IMR-90 (cell line): Measurements from ENCODE around the gene CHRNB4. TPM values are rescaled to one million over a fixed set of nuclear protein-coding genes. Genes with fewer than 3 reads are reported as not detected.
A peak's percentile ranks its signal among the peaks of the same experiment; 100 is the strongest.

Source experiments
- ATAC-seq: fragments of 200-7000 bp; cut with Tn5 transposase; 2 replicates; pipeline ENCODE4 v1.9.1; 2020; ENCODE audit warnings: low read depth, mild to moderate bottlenecking, moderate library complexity
- Bru-seq: library from RNA; stranded (reverse); fragments of 400-500 nt; gene quantifications from one replicate; lab custom pipeline; 2021; lab: Mats Ljungman, UMichigan
- BruChase-seq, 2 experiments: library from RNA; stranded (reverse); fragments of 400-500 nt; gene quantifications; one replicate each; lab custom pipeline; 2021; lab: Mats Ljungman, UMichigan
- BruUV-seq: library from RNA; stranded (reverse); fragments of 400-500 nt; replicated peaks from 2 replicates; lab custom pipeline; 2021; lab: Mats Ljungman, UMichigan
- CTCF ChIA-PET: fragments of 300-600 bp; formaldehyde crosslinking; extraction: SDS; loops from one replicate; lab custom pipeline; 2021; ENCODE audit warnings: antibody characterized with exemption; lab: Yijun Ruan, JAX
- POLR2A ChIA-PET: fragments of 300-600 bp; sonication (Branson Sonifier 250); formaldehyde crosslinking; loops from one replicate; lab custom pipeline; 2022; ENCODE audit warnings: antibody characterized with exemption; ENCODE audit not compliant: unreplicated experiment; lab: Charles Lee
- DNase-seq: peaks from one replicate; pipeline ENCODE4 v3.0.0; 2013
- H2AFZ ChIP-seq: replicated peaks from 2 replicates; pipeline ENCODE3; 2013; ENCODE audit warnings: low read length, mild to moderate bottlenecking; ENCODE audit not compliant: poor library complexity
- H2AK5ac ChIP-seq: 2 replicates; pipeline ENCODE4 v1.6.1; 2013; ENCODE audit warnings: low read depth, low read length, inconsistent platforms
- H2AK9ac ChIP-seq: replicated peaks from 2 replicates; pipeline ENCODE3; 2013; ENCODE audit warnings: mild to moderate bottlenecking, low read depth, low read length, moderate library complexity; ENCODE audit not compliant: poor library complexity
- H2BK120ac ChIP-seq: 2 replicates; pipeline ENCODE4 v1.6.1; 2013; ENCODE audit warnings: low read depth, low read length, inconsistent platforms
- H2BK15ac ChIP-seq: 3 replicates; pipeline ENCODE4 v1.6.1; 2013; ENCODE audit warnings: low read depth, low read length, inconsistent platforms
- H2BK20ac ChIP-seq: 2 replicates; pipeline ENCODE4 v1.6.1; 2013; ENCODE audit warnings: low read depth, mild to moderate bottlenecking, inconsistent platforms, low read length, moderate library complexity
- H2BK5ac ChIP-seq: 2 replicates; pipeline ENCODE4 v1.6.1; 2013; ENCODE audit warnings: mild to moderate bottlenecking, low read depth, low read length, inconsistent platforms; ENCODE audit not compliant: poor library complexity, severe bottlenecking
- H3K14ac ChIP-seq: replicated peaks from 2 replicates; pipeline ENCODE4 v1.6.1; 2013; ENCODE audit warnings: low read depth, low read length, inconsistent platforms
- H3K18ac ChIP-seq: 2 replicates; pipeline ENCODE4 v1.6.1; 2013; ENCODE audit warnings: low read depth, low read length, control low read depth
- H3K23ac ChIP-seq: 2 replicates; pipeline ENCODE4 v1.6.1; 2013; ENCODE audit warnings: low read depth, low read length, inconsistent platforms
- H3K27ac ChIP-seq: 2 replicates; pipeline ENCODE4 v1.5.1; 2013; ENCODE audit warnings: mild to moderate bottlenecking, control low read depth, low read length; ENCODE audit not compliant: insufficient read depth
- H3K27me3 ChIP-seq: 2 replicates; pipeline ENCODE4 v1.6.1; 2013; ENCODE audit warnings: low read length; ENCODE audit not compliant: control insufficient read depth, insufficient read depth
- H3K36me3 ChIP-seq: 2 replicates; pipeline ENCODE4 v1.6.1; 2013; ENCODE audit warnings: low read length, mixed read lengths; ENCODE audit not compliant: control insufficient read depth, insufficient read depth
- H3K4ac ChIP-seq: 2 replicates; pipeline ENCODE4 v1.6.1; 2013; ENCODE audit warnings: low read depth, low read length, inconsistent platforms
- H3K4me1 ChIP-seq: 2 replicates; pipeline ENCODE4 v1.6.1; 2013; ENCODE audit warnings: low read length, mixed read lengths; ENCODE audit not compliant: control insufficient read depth, insufficient read depth
- H3K4me2 ChIP-seq: 2 replicates; pipeline ENCODE4 v1.6.1; 2013; ENCODE audit warnings: low read depth, mild to moderate bottlenecking, control low read depth, low read length, moderate library complexity
- H3K4me3 ChIP-seq: 2 replicates; pipeline ENCODE4 v1.5.1; 2013; ENCODE audit warnings: low read depth, mild to moderate bottlenecking, control low read depth, low read length, moderate library complexity; ENCODE audit not compliant: insufficient read depth
- H3K56ac ChIP-seq: 2 replicates; pipeline ENCODE4 v1.6.1; 2013; ENCODE audit warnings: low read length, inconsistent platforms; ENCODE audit not compliant: insufficient read depth; ENCODE audit errors: extremely low read depth
- H3K79me1 ChIP-seq, 2 experiments: 2 replicates each; pipeline ENCODE4 v1.6.1; 2013; ENCODE audit warnings: low read length in 2 of 2, inconsistent platforms in 1 of 2, low read depth in 1 of 2
- H3K9ac ChIP-seq: 2 replicates; pipeline ENCODE4 v1.6.1; 2013; ENCODE audit warnings: low read depth, low read length, control low read depth
- H3K9me1 ChIP-seq: 2 replicates; pipeline ENCODE4 v1.6.1; 2013; ENCODE audit warnings: low read length, inconsistent platforms; ENCODE audit not compliant: insufficient read depth
- H3K9me3 ChIP-seq: 2 replicates; pipeline ENCODE4 v1.6.1; 2013; ENCODE audit warnings: low read length; ENCODE audit not compliant: control insufficient read depth, insufficient read depth
- H4K20me1 ChIP-seq: 2 replicates; pipeline ENCODE4 v1.6.1; 2013; ENCODE audit warnings: low read length, inconsistent platforms; ENCODE audit not compliant: insufficient read depth
- H4K5ac ChIP-seq: 2 replicates; pipeline ENCODE4 v1.6.1; 2013; ENCODE audit warnings: mild to moderate bottlenecking, low read depth, low read length, control low read depth
- H4K8ac ChIP-seq, 2 experiments: 2 replicates each; pipeline ENCODE4 v1.6.1; 2013; ENCODE audit warnings: low read depth in 2 of 2, low read length in 2 of 2, control low read depth in 1 of 2, inconsistent platforms in 1 of 2
- H4K91ac ChIP-seq: 2 replicates; pipeline ENCODE4 v1.6.1; 2013; ENCODE audit warnings: low read depth, low read length, inconsistent platforms; ENCODE audit not compliant: insufficient read depth
- CHD1 ChIP-seq: IDR thresholded peaks from 2 replicates; pipeline ENCODE4 v1.6.1; 2012; ENCODE audit warnings: low read depth, low read length, improper control_type of control experiment
- MAZ ChIP-seq: IDR thresholded peaks from 2 replicates; pipeline ENCODE4 v1.6.1; 2012; ENCODE audit warnings: low read depth, mild to moderate bottlenecking, low read length, improper control_type of control experiment, moderate library complexity, borderline replicate concordance
- NFE2L2 ChIP-seq: fragments of 150-350 bp; IDR thresholded peaks from 2 replicates; pipeline ENCODE4 v1.6.1; 2016; ENCODE audit warnings: low read depth, mild to moderate bottlenecking, low read length
- POLR2A ChIP-seq: IDR thresholded peaks from 2 replicates; pipeline ENCODE4 v1.6.1; 2012; ENCODE audit warnings: mild to moderate bottlenecking, low read depth, low read length
- RCOR1 ChIP-seq: IDR thresholded peaks from 2 replicates; pipeline ENCODE4 v1.6.1; 2012; ENCODE audit warnings: mild to moderate bottlenecking, low read length, improper control_type of control experiment; ENCODE audit not compliant: insufficient replicate concordance
- USF2 ChIP-seq: fragments of 150-350 bp; IDR thresholded peaks from 2 replicates; pipeline ENCODE4 v1.6.1; 2017; ENCODE audit warnings: mild to moderate bottlenecking, antibody characterized with exemption, low read length, low read depth
- WGBS, 2 experiments: methylation state at CpG; one replicate each; pipeline versions ENCODE4 v1.1.5 to v1.1.7; 2013; ENCODE audit warnings: missing lambda C conversion rate in 2 of 2; ENCODE audit not compliant: insufficient read length in 1 of 2; ENCODE audit errors: extremely low coverage in 2 of 2; 5-methylcytosine and 5-hydroxymethylcytosine counted together
- dilution Hi-C: fragments of 300-500 bp; cut with HindIII; formaldehyde crosslinking; loops from one replicate; pipeline ENCODE4 v1.14.3; 2018; ENCODE audit warnings: low sequenced_read_pairs; ENCODE audit not compliant: unreplicated experiment
- in situ Hi-C: fragments of 300-500 bp; cut with MboI; formaldehyde crosslinking; loops from 3 replicates; pipeline ENCODE4 v1.14.3; 2019; ENCODE audit warnings: low sequenced_read_pairs, inconsistent platforms, mixed read lengths
- intact Hi-C: fragments of 100-400 bp; cut with micrococcal nuclease; formaldehyde crosslinking; loops from 2 replicates; pipeline ENCODE4 v1.10.0; 2022
- long read RNA-seq: library from polyadenylated mRNA; unstranded; transcript quantifications from one replicate; pipeline ENCODE4 v2.0.0, GENCODE V29; 2021; ENCODE audit not compliant: unreplicated experiment
- polyA plus RNA-seq, 3 experiments: library from polyadenylated mRNA; depleted of rRNA; stranded (reverse); fragments of >200 nt; gene quantifications; 2 replicates each; pipeline ENCODE4 v1.2.3, GENCODE V29; 2012; ENCODE audit warnings: low replicate concordance in 1 of 3
- total RNA-seq: library from RNA; depleted of rRNA; stranded (reverse); fragments of >200 nt; gene quantifications from 2 replicates; pipeline ENCODE4 v1.2.3, GENCODE V29; 2012; rRNA removed

The CHRNB4 gene
- total RNA-seq (not detected in 2 replicates), polyA plus RNA-seq (2012; rRNA removed) (not detected in 2 replicates), Bru-seq, nascent RNA (not detected), BruChase-seq, experiment 1, labeled RNA remaining after a 6-hour chase (not detected), BruChase-seq, experiment 2, labeled RNA remaining after a 2-hour chase (not detected)
- not detected in 2 replicates for polyA plus RNA-seq (2012; cell fraction: cytosol; rRNA removed)
- polyA plus RNA-seq (2012; cell fraction: nucleus; rRNA removed; ENCODE audit: low replicate concordance), result not detected in 2 replicates
- long read RNA-seq, result 0 reads

- Histone ChIP-seq H3K79me1 (no peaks in the 10 kb centered on the region), H4K20me1 (no peaks in the 10 kb centered on the region), H3K9ac (no peak within 1 kb of the TSS), H2AK5ac (no peak within 1 kb of the TSS), H2BK120ac (no peak within 1 kb of the TSS), H3K23ac (no peak within 1 kb of the TSS; the same call in 1 of the 2 replicates), H3K4me3 (no peak within 1 kb of the TSS; the same call in 1 of the 2 replicates), H2BK15ac (no peak within 1 kb of the TSS), H2BK5ac (no peak within 1 kb of the TSS), H2BK20ac (no peak within 1 kb of the TSS), H2AK9ac (peak within 1 kb of the TSS; percentile 25), H4K5ac (no peak within 1 kb of the TSS), H3K18ac (no peak within 1 kb of the TSS), H3K9me1 (no peaks in the 10 kb centered on the region), H3K4me1 (no peaks in the 10 kb centered on the region), H2AFZ (peak within 1 kb of the TSS; percentile 81), H4K91ac (no peak within 1 kb of the TSS), H3K4me2 (peak within 1 kb of the TSS; percentile 8; the same call in 1 of the 2 replicates), H3K14ac (no peak within 1 kb of the TSS), H3K27me3 (peaks cover 48% of the 10 kb centered on the region), H3K56ac (no peak within 1 kb of the TSS), H3K27ac (no peak within 1 kb of the TSS), H3K9me3 (no peaks in the 10 kb centered on the region), H4K8ac (no peak within 1 kb of the TSS), H3K36me3 (no peaks in the 10 kb centered on the region), H3K4ac (no peak within 1 kb of the TSS)
- ATAC-seq, result peak; percentile 50
- WGBS, 2 experiments, result 7% methylated on average over 20 of the region's 47 CpGs; no CpG with 5 or more reads in 1 of the 2 experiments
- in situ Hi-C loops (no loop called here), dilution Hi-C loops (no loop called here), intact Hi-C loops (no loop called here)
- TF ChIP-seq CHD1, result no peak
- TF ChIP-seq RCOR1, result no peak
- TF ChIP-seq USF2, result no peak
- TF ChIP-seq NFE2L2, result no peak
- TF ChIP-seq POLR2A, result no peak
- no peak for TF ChIP-seq MAZ
- BruUV-seq, result no TSS peak
- ChIA-PET POLR2A (no interaction called here), CTCF (no interaction called here)
- no peak for DNase-seq
Observed at GRCh38 chr15:78641102-78641748, at the start of gene CHRNB4. TSS of gene CHRNB4 (minus strand) at chr15:78641210. CDS start at chr15:78641133, 77 bp downstream.
